GM19324 (cell line): ENCODE measurements around the gene NDUFA8.

Experiments
- ATAC-seq: cut with Tn5 transposase; IDR thresholded peaks from one replicate; pipeline ENCODE4 v1.9.1; 2021; ENCODE audit warnings: mild to moderate bottlenecking, moderate library complexity; ENCODE audit not compliant: unreplicated experiment, low FRiP score

NDUFA8 gene

GRCh38 chr9:122107291-122107805 lies 52.2 kb downstream of the NDUFA8 start:
- ATAC-seq, result no peak

GRCh38 chr9:122106576-122106975 lies 53.0 kb downstream of the NDUFA8 start:
- ATAC-seq, result no peak

GRCh38 chr9:122103985-122104384 lies 55.6 kb downstream of the NDUFA8 start:
- no peak for ATAC-seq

DNA sequence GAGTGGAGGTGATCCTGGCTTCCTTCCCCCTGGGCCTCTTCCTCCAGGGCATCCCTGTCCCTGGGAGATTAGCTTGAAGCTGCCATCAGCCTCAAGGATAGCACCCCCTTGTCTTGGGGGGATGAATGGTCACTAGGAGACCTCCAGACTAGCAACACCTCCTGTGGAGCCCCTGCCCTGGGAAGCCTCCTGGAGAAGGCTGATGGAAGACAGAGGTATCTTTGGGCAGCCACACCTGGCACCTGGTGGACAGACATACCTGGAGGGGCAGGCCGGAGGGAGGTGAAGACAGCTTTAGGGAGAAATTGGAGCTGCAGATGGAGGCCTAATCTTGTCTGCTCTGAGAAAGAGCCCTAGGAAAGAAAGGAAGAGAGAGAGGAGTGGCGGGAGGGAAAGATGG lies 57.4 kb downstream of the NDUFA8 start:
- ATAC-seq, result no peak

DNA sequence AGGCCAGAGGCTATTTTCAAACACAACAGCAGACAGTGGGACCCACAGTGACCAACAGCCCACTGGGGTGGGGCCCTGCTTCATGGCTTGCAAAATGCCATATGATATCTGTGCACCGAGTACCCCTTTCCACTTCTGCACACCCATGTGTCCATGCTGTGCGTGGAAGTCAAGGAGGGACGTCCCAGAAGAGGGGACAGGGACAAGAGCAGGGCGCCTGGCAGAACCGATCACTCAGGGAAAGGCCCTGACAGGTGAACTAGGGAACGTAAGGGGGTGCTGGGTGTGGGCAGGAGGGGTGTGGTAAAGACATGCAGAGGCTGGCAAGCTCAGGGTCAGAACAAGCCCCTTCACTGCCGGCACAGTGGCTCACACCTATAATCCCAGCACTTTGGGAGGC lies 58.8 kb downstream of the NDUFA8 start:
- ATAC-seq, result no peak

GRCh38 chr9:122099271-122099869 lies 60.2 kb downstream of the NDUFA8 start:
- ATAC-seq, result no peak

GRCh38 chr9:122097679-122098315 lies 61.8 kb downstream of the NDUFA8 start:
- no peak for ATAC-seq

DNA sequence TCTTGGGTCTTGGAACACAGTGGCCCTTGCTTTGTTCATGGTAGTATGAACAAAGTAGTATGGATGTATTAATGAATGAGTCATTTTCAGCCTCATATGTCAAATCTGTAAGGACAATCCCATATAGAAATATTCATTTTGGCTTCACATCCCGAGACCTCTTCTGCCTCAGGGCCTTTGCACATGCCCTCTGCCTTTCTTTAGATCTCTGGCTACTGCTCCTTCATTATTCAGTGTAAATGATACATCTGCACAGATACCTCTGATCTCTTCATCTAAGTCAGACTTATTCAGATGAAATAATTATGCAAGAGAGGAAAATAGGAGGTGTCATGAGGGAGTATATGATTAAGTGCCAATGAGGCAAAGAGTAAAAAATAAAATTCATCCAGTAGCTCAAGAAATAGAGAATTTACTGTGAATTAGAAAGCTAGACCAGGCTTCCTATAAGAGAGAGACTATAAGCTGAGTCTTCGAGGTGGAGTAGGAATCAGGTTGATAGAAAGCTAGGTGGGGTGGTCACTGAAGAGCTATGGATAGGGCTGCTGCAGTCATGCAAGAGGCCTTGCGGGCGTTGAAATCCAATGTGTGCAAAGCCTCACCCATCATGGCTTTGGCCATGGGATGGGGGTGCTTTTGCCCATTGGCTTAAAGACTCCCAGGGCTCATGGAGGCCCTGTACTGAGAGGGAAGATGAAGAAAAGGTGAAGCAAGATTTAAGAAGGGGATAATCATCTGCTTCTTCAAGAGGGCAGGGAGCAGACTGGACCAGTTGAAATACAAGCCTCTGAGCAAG lies 62.8 kb downstream of the NDUFA8 start:
- no peak for ATAC-seq

DNA sequence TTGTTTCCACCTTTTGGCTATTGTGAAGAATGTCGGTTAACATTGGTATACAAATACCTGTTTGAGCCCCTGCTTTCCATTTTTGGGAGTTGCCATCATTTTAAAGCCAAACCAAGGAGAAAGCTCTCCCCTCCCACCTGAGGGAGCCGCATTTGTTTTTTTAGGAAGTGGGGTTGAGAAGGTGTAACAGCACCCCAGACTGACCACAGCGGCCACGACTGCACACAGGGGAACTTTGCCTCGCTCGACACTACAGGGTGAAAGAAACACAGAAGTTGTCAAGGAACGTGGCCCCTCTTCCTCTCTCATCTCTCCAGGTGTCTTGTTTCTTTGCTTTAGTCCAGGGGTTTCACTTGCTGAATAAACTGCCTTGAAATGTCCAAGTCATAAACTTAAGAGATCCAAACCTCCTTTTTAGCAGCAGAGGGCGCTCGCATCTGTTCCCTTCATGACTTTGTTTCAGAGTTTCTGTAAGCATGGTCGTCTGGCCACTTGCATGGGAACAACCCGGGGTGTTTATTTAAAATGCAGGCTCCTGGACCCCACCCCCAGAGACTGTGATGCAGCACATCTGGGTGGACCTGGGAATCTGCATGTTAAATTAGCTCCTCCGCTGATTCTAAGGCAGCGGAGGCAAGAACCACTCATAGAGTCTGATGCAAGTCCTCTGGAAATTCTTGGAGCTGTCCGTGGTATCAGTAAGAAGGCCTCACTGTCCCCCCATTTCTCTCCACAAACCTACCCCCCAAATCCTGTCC lies 64.4 kb downstream of the NDUFA8 start:
- ATAC-seq, result no peak
